SK-N-SH (cell line): Measurements from ENCODE around the gene ECEL1.

Experiments used
- EP300 ChIP-seq, 2 experiments: IDR thresholded peaks; 2 replicates each; pipeline versions ENCODE4 v1.4.0 to v1.6.1; 2012; ENCODE audit warnings: borderline replicate concordance in 1 of 2, low read depth in 1 of 2, low read length in 1 of 2
- FOXM1 ChIP-seq: IDR thresholded peaks from 2 replicates; pipeline ENCODE4 v1.4.0; 2012; ENCODE audit warnings: low read depth, mild to moderate bottlenecking
- GABPA ChIP-seq: IDR thresholded peaks from 2 replicates; pipeline ENCODE4 v1.4.0; 2012; ENCODE audit warnings: low read depth, mild to moderate bottlenecking
- JUND ChIP-seq: IDR thresholded peaks from 2 replicates; pipeline ENCODE4 v1.4.0; 2012
- MXI1 ChIP-seq: IDR thresholded peaks from 2 replicates; pipeline ENCODE4 v1.6.1; 2012; ENCODE audit warnings: mild to moderate bottlenecking, low read depth, low read length, improper control_type of control experiment
- POLR2AphosphoS5 ChIP-seq: IDR thresholded peaks from 2 replicates; pipeline ENCODE4 v1.6.1; 2012; ENCODE audit warnings: low read depth, low read length
- RAD21 ChIP-seq: IDR thresholded peaks from 2 replicates; pipeline ENCODE4 v1.6.1; 2012; ENCODE audit warnings: mild to moderate bottlenecking, low read length
- SMC3 ChIP-seq: IDR thresholded peaks from 2 replicates; pipeline ENCODE4 v1.6.1; 2012; ENCODE audit warnings: low read depth, low read length, improper control_type of control experiment
- TCF12 ChIP-seq: IDR thresholded peaks from 2 replicates; pipeline ENCODE4 v1.4.0; 2012
- YY1 ChIP-seq: IDR thresholded peaks from 2 replicates; pipeline ENCODE4 v1.4.0; 2012; ENCODE audit warnings: low read depth, mild to moderate bottlenecking
- TF ChIP-seq, protein P1 (sequence below): fragments of 200-600 bp; sonication (generic); IDR thresholded peaks from 2 replicates; pipeline ENCODE4 v1.6.1; 2017; ENCODE audit warnings: antibody characterized with exemption, mild to moderate bottlenecking, moderate library complexity
- TF ChIP-seq, protein P2 (sequence below): fragments of 150-350 bp; IDR thresholded peaks from 2 replicates; pipeline ENCODE4 v1.6.1; 2016; ENCODE audit warnings: mild to moderate bottlenecking, low read depth, low read length
- TF ChIP-seq, protein P3 (sequence below): IDR thresholded peaks from 2 replicates; pipeline ENCODE4; 2012

DNA sequence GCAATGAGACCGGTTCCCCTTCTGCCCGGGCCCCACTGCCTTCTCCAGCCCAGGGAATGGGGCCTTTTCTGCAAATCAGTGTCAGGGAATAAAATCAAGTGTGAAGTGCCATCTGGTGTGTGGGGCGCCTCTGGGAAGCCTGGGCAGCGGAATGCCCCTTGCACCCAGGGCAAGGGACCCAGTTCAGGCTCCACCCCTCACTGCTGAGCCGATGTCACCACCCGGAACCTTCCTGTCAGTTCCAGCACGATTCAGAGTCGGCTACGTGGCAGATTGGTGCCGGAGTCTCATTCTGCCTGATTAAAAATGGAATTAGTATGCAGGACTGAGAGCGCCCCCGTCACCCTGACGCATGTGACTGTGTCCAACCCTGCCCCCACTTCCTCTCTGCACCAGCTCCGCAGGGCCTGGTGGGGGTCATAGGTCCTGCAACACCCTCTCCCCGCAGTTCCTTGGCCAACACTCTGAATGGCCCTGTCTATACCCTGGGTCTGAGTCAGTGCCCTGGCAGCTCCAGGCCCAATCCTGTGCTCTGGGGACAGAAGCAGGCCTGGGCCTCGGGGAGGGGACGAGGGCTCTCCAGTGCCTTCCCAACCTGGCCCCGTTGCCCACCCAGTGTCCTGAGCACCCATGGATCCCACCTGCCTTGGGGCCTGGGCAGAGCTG lies 39.9 kb downstream of the ECEL1 start:
- no peak for TF ChIP-seq POLR2AphosphoS5
- TF ChIP-seq, protein P1, sequence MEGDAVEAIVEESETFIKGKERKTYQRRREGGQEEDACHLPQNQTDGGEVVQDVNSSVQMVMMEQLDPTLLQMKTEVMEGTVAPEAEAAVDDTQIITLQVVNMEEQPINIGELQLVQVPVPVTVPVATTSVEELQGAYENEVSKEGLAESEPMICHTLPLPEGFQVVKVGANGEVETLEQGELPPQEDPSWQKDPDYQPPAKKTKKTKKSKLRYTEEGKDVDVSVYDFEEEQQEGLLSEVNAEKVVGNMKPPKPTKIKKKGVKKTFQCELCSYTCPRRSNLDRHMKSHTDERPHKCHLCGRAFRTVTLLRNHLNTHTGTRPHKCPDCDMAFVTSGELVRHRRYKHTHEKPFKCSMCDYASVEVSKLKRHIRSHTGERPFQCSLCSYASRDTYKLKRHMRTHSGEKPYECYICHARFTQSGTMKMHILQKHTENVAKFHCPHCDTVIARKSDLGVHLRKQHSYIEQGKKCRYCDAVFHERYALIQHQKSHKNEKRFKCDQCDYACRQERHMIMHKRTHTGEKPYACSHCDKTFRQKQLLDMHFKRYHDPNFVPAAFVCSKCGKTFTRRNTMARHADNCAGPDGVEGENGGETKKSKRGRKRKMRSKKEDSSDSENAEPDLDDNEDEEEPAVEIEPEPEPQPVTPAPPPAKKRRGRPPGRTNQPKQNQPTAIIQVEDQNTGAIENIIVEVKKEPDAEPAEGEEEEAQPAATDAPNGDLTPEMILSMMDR = no peak
- no peak for TF ChIP-seq GABPA
- TF ChIP-seq YY1 = no peak
- TF ChIP-seq JUND = no peak
- TF ChIP-seq RAD21 = no peak
- TF ChIP-seq, protein P2, sequence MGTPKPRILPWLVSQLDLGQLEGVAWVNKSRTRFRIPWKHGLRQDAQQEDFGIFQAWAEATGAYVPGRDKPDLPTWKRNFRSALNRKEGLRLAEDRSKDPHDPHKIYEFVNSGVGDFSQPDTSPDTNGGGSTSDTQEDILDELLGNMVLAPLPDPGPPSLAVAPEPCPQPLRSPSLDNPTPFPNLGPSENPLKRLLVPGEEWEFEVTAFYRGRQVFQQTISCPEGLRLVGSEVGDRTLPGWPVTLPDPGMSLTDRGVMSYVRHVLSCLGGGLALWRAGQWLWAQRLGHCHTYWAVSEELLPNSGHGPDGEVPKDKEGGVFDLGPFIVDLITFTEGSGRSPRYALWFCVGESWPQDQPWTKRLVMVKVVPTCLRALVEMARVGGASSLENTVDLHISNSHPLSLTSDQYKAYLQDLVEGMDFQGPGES = no peak
- no peak for TF ChIP-seq TCF12
- no peak for TF ChIP-seq SMC3
- no peak for TF ChIP-seq EP300 (IDR thresholded peaks at IDR 0.05; ENCODE audit: borderline replicate concordance in 1 of 2, low read depth in 1 of 2, low read length in 1 of 2)
- no peak for TF ChIP-seq FOXM1
- no peak for TF ChIP-seq MXI1
- TF ChIP-seq, protein P3, sequence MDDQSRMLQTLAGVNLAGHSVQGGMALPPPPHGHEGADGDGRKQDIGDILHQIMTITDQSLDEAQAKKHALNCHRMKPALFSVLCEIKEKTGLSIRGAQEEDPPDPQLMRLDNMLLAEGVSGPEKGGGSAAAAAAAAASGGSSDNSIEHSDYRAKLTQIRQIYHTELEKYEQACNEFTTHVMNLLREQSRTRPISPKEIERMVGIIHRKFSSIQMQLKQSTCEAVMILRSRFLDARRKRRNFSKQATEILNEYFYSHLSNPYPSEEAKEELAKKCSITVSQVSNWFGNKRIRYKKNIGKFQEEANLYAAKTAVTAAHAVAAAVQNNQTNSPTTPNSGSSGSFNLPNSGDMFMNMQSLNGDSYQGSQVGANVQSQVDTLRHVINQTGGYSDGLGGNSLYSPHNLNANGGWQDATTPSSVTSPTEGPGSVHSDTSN = no peak
